GM23338 (cell line): ENCODE results near the gene ESX1. TPM values are rescaled to one million over a fixed set of nuclear protein-coding genes. Genes with fewer than 3 reads are reported as not detected.

Experiments used
- ATAC-seq: fragments of 200-7000 bp; cut with Tn5 transposase; 3 replicates; pipeline ENCODE4 v1.9.1; 2020
- DNase-seq: peaks from one replicate; pipeline ENCODE4 v3.0.0-alpha.2; 2015; ENCODE audit warnings: low spot score
- H2AFZ ChIP-seq: fragments of 200-600 bp; sonication (generic); 2 replicates; pipeline ENCODE4 v1.8.0; 2016; ENCODE audit warnings: antibody characterized with exemption, mild to moderate bottlenecking, moderate library complexity
- H3F3A ChIP-seq: fragments of 200-600 bp; sonication (generic); replicated peaks from 2 replicates; pipeline ENCODE4 v1.8.0; 2017; ENCODE audit warnings: antibody characterized with exemption, mixed run types, low read depth
- H3K27ac ChIP-seq: fragments of 200-600 bp; sonication (generic); 2 replicates; pipeline ENCODE4 v1.6.1; 2016; ENCODE audit warnings: low read depth
- H3K27me3 ChIP-seq: fragments of 200-600 bp; sonication (generic); 2 replicates; pipeline ENCODE4 v1.8.0; 2016; ENCODE audit warnings: mild to moderate bottlenecking, mixed run types, moderate library complexity; ENCODE audit not compliant: insufficient read depth
- H3K36me3 ChIP-seq: fragments of 200-600 bp; sonication (generic); 2 replicates; pipeline ENCODE4 v1.8.0; 2016; ENCODE audit warnings: mild to moderate bottlenecking; ENCODE audit not compliant: insufficient read depth
- H3K4me1 ChIP-seq: fragments of 200-600 bp; sonication (generic); 2 replicates; pipeline ENCODE4 v1.8.0; 2016; ENCODE audit warnings: mild to moderate bottlenecking, moderate library complexity; ENCODE audit not compliant: insufficient read depth
- H3K4me2 ChIP-seq: fragments of 200-600 bp; sonication (generic); 2 replicates; pipeline ENCODE4 v1.7.1; 2017; ENCODE audit warnings: mixed run types
- H3K4me3 ChIP-seq: fragments of 200-600 bp; sonication (generic); 2 replicates; pipeline ENCODE4 v1.6.1; 2016; ENCODE audit warnings: mixed run types
- H3K79me2 ChIP-seq: fragments of 200-600 bp; sonication (generic); replicated peaks from 2 replicates; pipeline ENCODE4 v1.8.0; 2017; ENCODE audit warnings: mild to moderate bottlenecking; ENCODE audit not compliant: insufficient read depth
- H3K9me2 ChIP-seq: fragments of 200-600 bp; sonication (generic); 2 replicates; pipeline ENCODE4 v1.8.0; 2017; ENCODE audit not compliant: insufficient read depth
- H4K20me1 ChIP-seq: fragments of 200-600 bp; sonication (generic); replicated peaks from 2 replicates; pipeline ENCODE4 v1.8.0; 2017; ENCODE audit warnings: mild to moderate bottlenecking; ENCODE audit not compliant: insufficient read depth
- H3K27ac Mint-ChIP-seq: 2 replicates; pipeline ENCODE4 v1.8.0; 2020; ENCODE audit warnings: inconsistent platforms, mild to moderate bottlenecking, moderate library complexity, mixed read lengths
- H3K27me3 Mint-ChIP-seq: 3 replicates; pipeline ENCODE4 v1.8.0; 2022; ENCODE audit warnings: low read depth, mild to moderate bottlenecking, moderate library complexity, mixed read lengths, inconsistent platforms; ENCODE audit not compliant: insufficient read depth, poor library complexity
- H3K36me3 Mint-ChIP-seq: 3 replicates; pipeline ENCODE4 v1.8.0; 2021; ENCODE audit warnings: low read depth, mild to moderate bottlenecking, inconsistent platforms, moderate library complexity, mixed read lengths
- H3K4me1 Mint-ChIP-seq: 3 replicates; pipeline ENCODE4 v1.8.0; 2020; ENCODE audit warnings: mild to moderate bottlenecking, inconsistent platforms, mixed read lengths
- H3K4me3 Mint-ChIP-seq: 3 replicates; pipeline ENCODE4 v1.8.0; 2021; ENCODE audit warnings: moderate library complexity, mild to moderate bottlenecking, inconsistent platforms, mixed read lengths
- H3K9me3 Mint-ChIP-seq: 3 replicates; pipeline ENCODE4 v1.8.0; 2020; ENCODE audit warnings: moderate library complexity, mild to moderate bottlenecking, inconsistent platforms, mixed read lengths
- CTCF ChIP-seq, 2 experiments: fragments of 200-600 bp in 1 of 2; sonication (generic) in 1 of 2; conservative IDR thresholded peaks; 2 replicates each; pipeline versions ENCODE4 v1.5.1 to v1.6.1; 2016 to 2017; ENCODE audit warnings: antibody characterized with exemption in 2 of 2, low read depth in 2 of 2, mild to moderate bottlenecking in 2 of 2, moderate library complexity in 1 of 2
- EZH2 ChIP-seq: fragments of 200-600 bp; sonication (generic); IDR thresholded peaks from one replicate; pipeline ENCODE4 v1.8.0; 2017; ENCODE audit warnings: antibody characterized with exemption, mild to moderate bottlenecking, low read depth; ENCODE audit not compliant: unreplicated experiment
- EZH2phosphoT487 ChIP-seq: fragments of 200-600 bp; sonication (generic); IDR thresholded peaks from one replicate; pipeline ENCODE4 v1.8.1; 2018; ENCODE audit warnings: antibody characterized with exemption; ENCODE audit not compliant: unreplicated experiment
- polyA plus RNA-seq: library from polyadenylated mRNA; unstranded; fragments of >200 nt; fragmentation: Nextera tagmentation; extraction: Ambion mirVana; gene quantifications from 2 replicates; pipeline ENCODE4 v1.2.1, GENCODE V29; 2016
- total RNA-seq: library from RNA; depleted of rRNA; stranded (reverse); fragments of >200 nt; shearing (Covaris generic); gene quantifications from 2 replicates; pipeline ENCODE4 v1.2.3, GENCODE V29; 2014

Gene ESX1
- total and polyA plus RNA-seq, 2 experiments from 2014 or later: not detected

GRCh38 chrX:104280609-104281008 lies 25.9 kb upstream of the ESX1 start (continued):
- no peak for TF ChIP-seq CTCF (conservative IDR thresholded peaks at IDR 0.05; ENCODE audit: low read depth in 2 of 2)

GRCh38 chrX:104270916-104271512 lies 16.3 kb upstream of the ESX1 start:
- DNase-seq (peak; percentile 69), ATAC-seq (peak; percentile 76)
- no peak overlapping the region for H3K27ac ChIP-seq
- H3K27me3 ChIP-seq: peaks cover 36% of the 10 kb centered on the region
- no peak overlapping the region for H3K4me3 ChIP-seq
- Mint-ChIP-seq H3K4me3 (no peak overlapping the region), H3K4me1 (peaks cover 4% of the 10 kb centered on the region; the same call in 2 of the 3 replicates), H3K36me3 (no peaks in the 10 kb centered on the region), H3K27me3 (peaks cover 13% of the 10 kb centered on the region), H3K9me3 (no peaks in the 10 kb centered on the region), H3K27ac (no peak overlapping the region)
- no peaks in the 10 kb centered on the region for H3F3A ChIP-seq
- H3K9me2 ChIP-seq: no peaks in the 10 kb centered on the region
- H2AFZ ChIP-seq: no peak overlapping the region
- no peaks in the 10 kb centered on the region for H3K4me1 ChIP-seq
- H3K79me2 ChIP-seq: no peaks in the 10 kb centered on the region
- H3K4me2 ChIP-seq: no peak overlapping the region
- H4K20me1 ChIP-seq: no peaks in the 10 kb centered on the region
- TF ChIP-seq EZH2phosphoT487 (no peak), CTCF (conservative IDR thresholded peaks at IDR 0.05; ENCODE audit: low read depth in 2 of 2) (peak; percentile 64 to 70)
- no peaks in the 10 kb centered on the region for H3K36me3 ChIP-seq

GRCh38 chrX:104270212-104270611 lies 15.5 kb upstream of the ESX1 start:
- H3K27ac ChIP-seq: no peak overlapping the region
- no peaks in the 10 kb centered on the region for H3K79me2 ChIP-seq
- H3K9me2 ChIP-seq: no peaks in the 10 kb centered on the region
- no peak overlapping the region for H2AFZ ChIP-seq
- DNase-seq (peak; percentile 47), ATAC-seq (peak; percentile 91)
- no peaks in the 10 kb centered on the region for H3K36me3 ChIP-seq
- H3F3A ChIP-seq: no peaks in the 10 kb centered on the region
- H3K27me3 ChIP-seq: peaks cover 37% of the 10 kb centered on the region
- H3K9me3 Mint-ChIP-seq: no peaks in the 10 kb centered on the region
- TF ChIP-seq EZH2 (no peak), CTCF (conservative IDR thresholded peaks at IDR 0.05; ENCODE audit: low read depth in 2 of 2) (peak in 1 of 2 experiments; percentile 20; a peak in 1 of 4 replicates)
- H3K4me3 ChIP-seq: no peak overlapping the region
- 0 out of 3 replicates have a peak overlapping the region, but pooled peaks have one; percentile 27 for H3K4me3 Mint-ChIP-seq
- H3K4me1 Mint-ChIP-seq: peaks cover 4% of the 10 kb centered on the region; the same call in 2 of the 3 replicates
- no peak overlapping the region for H3K4me2 ChIP-seq
- no peak overlapping the region for H3K27ac Mint-ChIP-seq
- H3K36me3 Mint-ChIP-seq: no peaks in the 10 kb centered on the region
- H4K20me1 ChIP-seq: no peaks in the 10 kb centered on the region
- peaks cover 13% of the 10 kb centered on the region for H3K27me3 Mint-ChIP-seq
- H3K4me1 ChIP-seq: no peaks in the 10 kb centered on the region
